H1 (cell line): Measurements from ENCODE around the gene FANCE. TPM values are rescaled to one million over a fixed set of nuclear protein-coding genes. Genes with fewer than 3 reads are reported as not detected.

Source experiments
- TBP ChIP-seq: IDR thresholded peaks from 2 replicates; pipeline ENCODE4 v1.6.1; 2011; ENCODE audit warnings: low read depth, low read length, improper control_type of control experiment
- polyA plus RNA-seq, 7 experiments: library from polyadenylated mRNA; depleted of rRNA in 3 of 7; stranded (reverse) in 5 of 7; unstranded in 2 of 7; fragments of >200 nt in 5 of 7; fragments of 200-250 nt in 2 of 7; gene quantifications; 1 replicate in 5 of 7; 2 replicates in 1 of 7; 4 replicates in 1 of 7; pipeline versions ENCODE4 v1.2.1 to v1.2.3, GENCODE V29; 2011 to 2013; ENCODE audit warnings: missing spikeins in 2 of 7, mixed read lengths in 2 of 7
- total RNA-seq: library from RNA; stranded (reverse); fragmentation: NEBNext Ultra II Directional; extraction: Animal tissue kit (Norgen Biotek cat#: 25700); gene quantifications from 2 replicates; pipeline ENCODE4 v1.2.1, GENCODE V29; 2021

Gene FANCE
- total and polyA plus RNA-seq, 2 of the 8 experiments (the other 6 are each of a cell fraction or from before 2014, with no cell fraction given), result 16.1 to 17.0 TPM

- TF ChIP-seq TBP, result peak; percentile 82; the same call in 1 of the 2 replicates
Measured at GRCh38 chr6:35486005-35486925, 34.1 kb downstream of the FANCE start (continued).
